T-helper 9 cell (primary cell): ENCODE results near the gene ABHD15.
A peak's percentile ranks its signal among the peaks of the same experiment; 100 is the strongest.

Experiments used
- DNase-seq: peaks from one replicate; pipeline ENCODE4 v3.0.0-alpha.2; 2020

Gene ABHD15

GRCh38 chr17:29594519-29595090 lies 27.8 kb upstream of the ABHD15 start:
- no peak for DNase-seq

GRCh38 chr17:29593591-29594518 lies 27.0 kb upstream of the ABHD15 start:
- DNase-seq: no peak

GRCh38 chr17:29592850-29593551 lies 26.2 kb upstream of the ABHD15 start, which contains the start of gene ANKRD13B:
TSS of gene ANKRD13B (plus strand) at chr17:29593132. CDS start at chr17:29593622, 490 bp downstream.
- no peak for DNase-seq

DNA sequence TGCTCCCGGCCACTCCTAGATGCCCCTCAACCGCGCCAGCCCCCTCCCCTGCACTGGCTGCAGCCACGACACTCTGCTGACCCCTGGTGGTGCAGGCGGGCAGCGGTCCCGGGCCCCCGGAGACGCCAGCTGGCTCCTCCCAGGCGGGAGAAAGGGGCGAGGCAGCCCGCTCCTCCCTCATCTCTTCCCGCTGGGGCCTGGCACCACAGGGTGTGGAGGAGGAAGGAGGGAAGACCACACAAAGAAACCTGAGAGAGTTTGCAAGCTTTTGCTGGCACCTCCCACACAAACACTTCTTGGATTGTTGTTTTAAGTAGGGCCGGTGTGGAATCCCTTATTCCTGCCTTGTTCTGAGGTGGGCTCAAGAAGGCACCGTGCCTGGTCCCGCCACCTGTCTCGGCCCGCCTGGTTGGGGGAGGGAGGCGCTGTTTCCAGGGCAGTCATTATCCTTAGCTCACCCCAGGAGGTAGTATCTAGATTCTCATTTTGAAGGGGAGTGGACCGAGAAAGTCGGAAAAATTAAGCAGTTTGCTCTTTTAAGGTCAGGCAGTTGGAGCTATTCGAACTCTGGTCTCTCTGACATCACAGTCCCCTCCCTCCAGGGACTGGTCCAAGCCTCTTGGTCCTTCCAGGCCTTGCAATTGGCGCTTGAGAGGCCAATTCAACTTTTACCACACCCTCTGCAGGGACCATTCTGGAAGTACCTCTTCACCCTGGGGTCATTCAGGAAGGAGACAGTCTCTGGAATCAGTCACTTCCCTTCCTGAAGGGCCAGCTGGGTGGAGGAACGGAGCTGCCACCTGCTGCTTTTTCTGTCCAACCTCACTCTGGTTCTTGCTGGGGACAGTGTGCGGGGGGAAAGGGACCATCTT lies 25.1 kb upstream of the ABHD15 start:
- peak; percentile 77 for DNase-seq

- DNase-seq: no peak
These were observed 24.4 kb upstream of the ABHD15 start for GRCh38 chr17:29591146-29591736.

GRCh38 chr17:29590411-29591145 lies 23.7 kb upstream of the ABHD15 start:
- DNase-seq: no peak

DNA sequence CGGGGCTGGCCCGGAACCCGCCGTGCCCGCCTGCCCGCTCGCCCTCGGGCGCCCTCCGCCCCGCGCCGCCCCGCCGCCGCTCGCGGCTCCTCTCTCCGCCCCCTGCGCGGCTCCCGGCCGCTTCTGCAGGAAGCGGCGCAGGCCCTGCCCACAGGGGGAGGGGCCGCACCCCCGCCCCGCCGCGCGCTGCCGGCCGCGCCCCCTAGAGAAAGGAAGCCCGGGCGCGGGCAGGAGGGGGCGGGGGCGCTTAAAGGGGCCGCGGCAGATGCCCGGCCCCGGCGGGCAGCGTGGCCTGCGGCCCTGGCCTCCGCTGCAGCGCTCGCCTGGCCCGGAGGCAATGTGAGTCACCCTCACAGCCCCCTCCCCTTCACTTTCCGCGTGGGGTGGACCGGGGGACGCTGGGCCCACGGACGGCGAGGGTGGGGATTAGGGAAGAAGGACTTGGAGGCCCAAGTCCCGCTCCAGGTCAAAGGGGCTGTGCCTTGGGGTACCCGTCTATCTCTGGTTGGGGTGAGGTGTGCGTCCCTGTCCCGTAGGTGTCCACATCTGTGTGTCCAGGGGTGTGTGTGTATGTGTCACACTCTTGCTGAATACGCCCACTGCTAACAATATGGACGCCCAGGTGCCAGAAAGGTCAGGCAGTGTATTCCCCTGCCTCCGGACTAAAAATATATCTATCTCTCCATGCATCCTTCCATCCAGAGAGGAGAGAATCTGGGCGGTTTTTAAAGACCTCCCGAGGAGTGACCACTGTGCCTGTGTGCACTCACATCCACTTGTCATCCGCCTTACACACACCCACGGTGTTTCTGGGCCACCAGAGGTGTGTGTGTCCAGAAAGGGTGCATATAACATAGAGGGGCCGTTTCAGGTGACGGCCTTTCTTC lies 22.9 kb upstream of the ABHD15 start, which contains the start of gene GIT1:
GIT1 (minus strand) TSS at position 125 of the 887 bp plus-strand sequence. CDS start 270 bp downstream, outside the sequence.
- peak; percentile 78 for DNase-seq

DNA sequence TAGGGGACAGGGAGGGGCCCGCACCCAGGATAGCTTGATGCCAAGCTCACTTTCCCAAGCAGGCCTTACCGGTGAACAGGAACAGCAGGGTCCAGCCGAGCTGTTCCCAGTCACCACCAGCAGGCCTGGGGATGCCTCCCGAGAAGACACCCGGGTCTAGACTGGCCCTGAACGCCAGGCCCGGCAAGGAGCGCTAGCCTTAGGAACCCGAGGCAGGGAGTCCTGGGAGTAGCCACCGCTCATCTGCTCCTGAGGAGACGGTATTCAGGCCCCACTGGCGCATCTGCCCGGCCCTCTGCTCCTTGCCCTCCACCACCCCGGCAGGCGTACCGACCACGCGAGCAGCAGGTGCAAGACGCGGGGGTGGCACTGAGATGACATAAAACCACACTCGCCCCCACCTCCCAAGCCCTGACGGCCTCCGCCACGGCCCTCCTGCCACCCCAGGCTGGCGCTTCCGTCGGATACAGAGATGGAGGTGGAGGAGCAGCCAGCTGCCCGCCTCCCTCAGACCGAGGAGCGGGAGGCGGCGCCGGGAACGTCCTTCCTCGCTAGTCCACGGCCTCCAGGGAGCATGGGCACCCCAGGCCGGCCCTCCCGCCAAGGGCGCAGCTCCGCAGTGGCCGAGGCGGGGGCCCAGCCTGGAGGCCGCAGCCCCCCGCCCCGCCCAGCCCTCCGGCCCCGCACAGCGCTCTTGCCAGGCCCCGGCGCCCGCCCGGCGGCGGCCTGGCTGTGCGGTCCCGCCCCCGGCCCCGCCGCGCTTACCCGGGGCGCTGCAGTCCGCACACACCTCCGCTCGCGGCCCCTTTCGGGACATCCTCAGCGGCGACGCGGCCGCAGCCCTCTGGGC lies 21.9 kb upstream of the ABHD15 start:
- peak; percentile 36 for DNase-seq

- DNase-seq: no peak
These were observed 21.3 kb upstream of the ABHD15 start for GRCh38 chr17:29588017-29588561.

DNA sequence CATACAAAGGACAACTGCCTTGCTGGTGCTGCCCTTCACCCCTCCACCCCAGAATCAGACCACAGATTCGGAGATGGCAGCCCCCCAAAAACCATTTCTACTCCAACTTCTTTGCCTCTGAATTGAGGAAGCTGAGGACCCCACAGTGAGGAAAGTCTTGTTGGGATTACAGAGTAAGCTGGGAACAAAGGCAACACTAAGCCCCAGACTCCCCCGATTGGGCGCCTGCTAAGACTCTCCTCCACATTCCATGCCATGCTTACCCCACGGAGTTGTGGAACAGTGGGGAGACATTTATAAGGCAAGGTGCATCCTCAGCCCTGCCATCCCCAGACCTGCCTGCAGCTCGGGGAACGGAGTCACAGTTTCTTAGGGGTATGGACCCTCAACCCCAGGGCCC lies 20.8 kb upstream of the ABHD15 start:
- DNase-seq: no peak

- DNase-seq: no peak
These were observed 20.0 kb upstream of the ABHD15 start for GRCh38 chr17:29586676-29587469.

DNA sequence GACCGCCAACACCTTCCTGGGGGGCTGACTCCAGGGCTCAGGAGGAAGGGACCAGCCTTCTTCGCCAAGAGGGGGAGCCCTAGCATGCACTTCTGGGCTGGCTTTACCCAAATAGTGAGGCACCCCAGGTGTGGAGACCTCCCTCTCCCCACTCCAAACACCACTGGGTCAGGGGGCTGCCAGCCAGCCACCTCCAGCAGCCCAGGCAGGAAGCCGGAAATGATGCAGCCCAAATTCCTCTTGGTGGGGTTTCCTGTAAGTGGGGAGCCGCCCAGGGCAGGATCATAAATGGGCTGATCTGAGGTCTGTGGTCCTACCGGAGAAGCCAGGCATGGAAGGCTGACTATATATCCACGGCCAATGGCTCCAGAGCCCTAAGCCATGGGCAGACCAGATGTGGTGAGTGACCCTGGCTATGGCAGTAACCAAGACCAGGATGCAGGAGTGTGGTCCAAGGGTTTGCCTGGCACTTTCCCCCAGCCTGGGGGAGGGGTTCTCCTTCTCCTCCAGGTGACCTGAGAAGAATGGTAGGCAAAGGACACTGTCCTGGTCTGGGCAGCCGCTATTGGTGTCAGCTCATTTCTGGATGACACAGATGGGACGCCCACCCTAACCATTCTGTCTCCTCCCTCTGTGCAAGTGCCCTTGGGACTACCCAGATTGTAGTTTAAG lies 18.4 kb upstream of the ABHD15 start:
- peak; percentile 24 for DNase-seq

DNA sequence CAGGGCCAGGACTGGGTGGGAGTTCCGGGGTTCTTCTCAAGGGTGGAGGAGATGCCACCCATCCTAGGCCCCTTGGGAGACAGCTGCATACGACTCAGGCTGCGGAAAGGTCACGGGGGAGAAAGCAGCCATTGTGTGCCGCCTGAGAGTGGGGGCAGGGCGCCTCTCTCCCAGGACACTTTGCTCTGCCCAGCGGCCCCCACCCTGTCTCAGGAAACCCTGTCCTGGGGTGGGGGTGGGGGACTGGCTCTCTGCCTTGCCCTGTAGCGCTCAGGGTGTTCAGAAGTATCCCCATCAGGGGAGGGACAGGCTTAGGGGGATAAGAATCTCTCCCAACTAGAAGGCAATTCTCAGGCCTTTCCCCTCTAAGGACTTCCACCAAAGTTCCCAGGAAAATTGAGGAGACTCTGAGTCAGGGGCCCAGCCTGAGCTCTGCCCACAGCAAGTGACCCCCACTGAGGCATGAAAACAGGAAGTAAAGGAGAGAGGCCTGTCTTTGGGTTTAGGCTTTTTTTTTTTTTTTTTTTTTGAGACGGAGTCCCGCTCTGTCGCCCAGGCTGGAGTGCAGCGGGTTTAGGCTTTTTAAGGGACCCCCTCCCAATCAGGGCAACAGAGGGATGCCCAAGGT lies 17.7 kb upstream of the ABHD15 start:
- DNase-seq: no peak

GRCh38 chr17:29583324-29584248 lies 16.7 kb upstream of the ABHD15 start:
- DNase-seq: no peak

DNA sequence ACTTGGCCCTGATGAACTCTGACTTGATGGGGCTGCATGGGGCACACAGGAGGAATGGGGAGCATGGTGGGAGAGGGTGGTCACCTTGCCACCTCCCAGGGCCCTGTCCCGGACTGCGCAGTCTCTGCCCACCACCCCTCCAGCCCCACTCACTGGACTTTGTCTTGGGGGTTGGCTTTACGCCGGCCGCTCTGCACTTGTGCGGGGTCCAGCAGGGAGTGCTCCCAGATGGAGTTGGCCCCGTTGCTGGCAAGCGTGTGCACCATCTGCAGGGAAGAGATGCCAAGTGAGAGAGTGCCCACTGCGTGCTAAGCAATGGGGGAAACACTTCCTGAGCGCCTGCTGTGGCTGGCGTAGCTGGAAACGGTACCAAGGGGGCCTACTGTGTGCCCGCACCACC lies 15.9 kb upstream of the ABHD15 start:
- DNase-seq: no peak
